Adrenal gland (tissue), 12 donors: Measurements from ENCODE around the gene C19orf53. TPM values are rescaled to one million over a fixed set of nuclear protein-coding genes. Genes with fewer than 3 reads are reported as not detected.

Experiments used
- DNase-seq, 7 donors: peaks; one replicate each; pipeline ENCODE4 v3.0.0-alpha.2; 2019 to 2020
- H3K27ac ChIP-seq, 5 donors: fragments of 200-600 bp; sonication (generic) in 4 of 5; 1 replicate in 3 of 5; 2 replicates in 2 of 5; pipeline versions ENCODE4 v1.5.1 to v1.8.0; 2016 to 2020; ENCODE audit warnings: mild to moderate bottlenecking in 1 of 5
- H3K27me3 ChIP-seq: fragments of 200-600 bp; 2 replicates; pipeline ENCODE4 v1.8.0; 2021
- H3K36me3 ChIP-seq, 2 donors: fragments of 200-600 bp; replicated peaks in 1 of 2; 1 replicate in 1 of 2; 2 replicates in 1 of 2; pipeline versions ENCODE4 v1.5.1 to v1.8.0; 2018 to 2022
- H3K4me1 ChIP-seq, 2 donors: fragments of 200-600 bp; replicated peaks in 1 of 2; 1 replicate in 1 of 2; 2 replicates in 1 of 2; pipeline versions ENCODE4 v1.5.1 to v1.8.0; 2018 to 2021
- H3K4me3 ChIP-seq, 4 donors: fragments of 200-600 bp; sonication (generic) in 3 of 4; one replicate each; pipeline ENCODE4 v1.5.1; 2016 to 2018
- H3K9me3 ChIP-seq, 3 donors: fragments of 200-600 bp; sonication (generic) in 1 of 3; replicated peaks in 1 of 3; 1 replicate in 2 of 3; 2 replicates in 1 of 3; pipeline versions ENCODE4 v1.5.1 to v1.8.0; 2016 to 2021
- POLR2A ChIP-seq, 2 donors: fragments of 450-650 bp; IDR thresholded peaks; one replicate each; pipeline ENCODE4 v1.6.1; 2017; ENCODE audit warnings: antibody characterized with exemption in 2 of 2, mild to moderate bottlenecking in 2 of 2, moderate library complexity in 1 of 2
- WGBS, 4 donors: extraction: QIAGEN DNeasy Blood & Tissue Kit in 2 of 4; methylation state at CpG; one replicate each; pipeline versions ENCODE4 v1.1.5 to v1.1.7; 2013 to 2017; 5-methylcytosine and 5-hydroxymethylcytosine counted together
- intact Hi-C, 2 donors: fragments of 100-400 bp; cut with DNase I; formaldehyde crosslinking; loops; one replicate each; pipeline versions ENCODE4 v1.14.1 to v1.15.0; 2022 to 2023
- polyA plus RNA-seq, 3 donors: library from polyadenylated mRNA; stranded (reverse); fragments of 200-250 nt in 2 of 3; fragments of 350-450 nt in 1 of 3; fragmentation: Illumina TruSeq in 1 of 3; extraction: RNeasy Lipid Tissue Mini Kit (QIAGEN cat#74804) in 1 of 3; gene quantifications; one replicate each; pipeline ENCODE4 v1.2.3, GENCODE V29; 2013 to 2014
- small RNA-seq, 2 donors: library from RNA; depleted of rRNA; stranded (forward); fragments of <200 nt; gene quantifications; one replicate each; pipeline ENCODE3, GENCODE V24; 2016
- total RNA-seq, 9 donors: library from RNA; depleted of rRNA in 4 of 9; stranded (reverse); fragments of >200 nt in 4 of 9; fragments of 120-200 nt in 1 of 9; fragmentation: NEBNext Ultra II Directional in 1 of 9; extraction: Animal tissue kit (Norgen Biotek cat#: 25700) in 1 of 9; gene quantifications; one replicate each; pipeline versions ENCODE4 v1.1.0 to v1.2.4, GENCODE V29; 2013 to 2023
- TF ChIP-seq, protein P1 (sequence below), 6 experiments: fragments of 450-650 bp in 4 of 6; fragments of 200-600 bp in 2 of 6; sonication (generic) in 1 of 6; IDR thresholded peaks; 1 replicate in 5 of 6; 2 replicates in 1 of 6; pipeline versions ENCODE4 v1.5.1 to v1.8.0; 2016 to 2021; ENCODE audit warnings: antibody characterized with exemption in 6 of 6, mild to moderate bottlenecking in 2 of 6, moderate library complexity in 1 of 6
- donor health status: healthy with polysubstance abuse.
- donor health status: Bipolar disorder and iron deficiency.
- donor health status: DM: yes; HTN: yes; CAD: no.
- donor health status: DM: no; HTN: no; CAD: no.
- donor health status: DM: no; HTN: no; CAD: no.
- donor health status: DM: yes; HTN: yes; CAD: no.

Gene C19orf53
- total and polyA plus RNA-seq, 12 donors: 95.8 to 459 (median 166) TPM

- 92 to 99% (median 93%) methylated on average over 9 of the region's 9 CpGs for WGBS, 4 donors
- Histone ChIP-seq H3K9me3 (no peaks in the 10 kb centered on the region), H3K4me3 (no peak overlapping the region), H3K27me3 (no peaks in the 10 kb centered on the region), H3K36me3 (peaks cover 0 to 9% of the 10 kb centered on the region in 2 donors), H3K4me1 (no peaks in the 10 kb centered on the region), H3K27ac (no peak overlapping the region)
- TF ChIP-seq, protein P1, sequence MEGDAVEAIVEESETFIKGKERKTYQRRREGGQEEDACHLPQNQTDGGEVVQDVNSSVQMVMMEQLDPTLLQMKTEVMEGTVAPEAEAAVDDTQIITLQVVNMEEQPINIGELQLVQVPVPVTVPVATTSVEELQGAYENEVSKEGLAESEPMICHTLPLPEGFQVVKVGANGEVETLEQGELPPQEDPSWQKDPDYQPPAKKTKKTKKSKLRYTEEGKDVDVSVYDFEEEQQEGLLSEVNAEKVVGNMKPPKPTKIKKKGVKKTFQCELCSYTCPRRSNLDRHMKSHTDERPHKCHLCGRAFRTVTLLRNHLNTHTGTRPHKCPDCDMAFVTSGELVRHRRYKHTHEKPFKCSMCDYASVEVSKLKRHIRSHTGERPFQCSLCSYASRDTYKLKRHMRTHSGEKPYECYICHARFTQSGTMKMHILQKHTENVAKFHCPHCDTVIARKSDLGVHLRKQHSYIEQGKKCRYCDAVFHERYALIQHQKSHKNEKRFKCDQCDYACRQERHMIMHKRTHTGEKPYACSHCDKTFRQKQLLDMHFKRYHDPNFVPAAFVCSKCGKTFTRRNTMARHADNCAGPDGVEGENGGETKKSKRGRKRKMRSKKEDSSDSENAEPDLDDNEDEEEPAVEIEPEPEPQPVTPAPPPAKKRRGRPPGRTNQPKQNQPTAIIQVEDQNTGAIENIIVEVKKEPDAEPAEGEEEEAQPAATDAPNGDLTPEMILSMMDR (IDR thresholded peaks at IDR 0.05): no peak
- TF ChIP-seq POLR2A (IDR thresholded peaks at IDR 0.05): no peak
- DNase-seq: no peak
- intact Hi-C loops: no loop called here
These were observed 52.5 kb downstream of the C19orf53 start for GRCh38 chr19:13826652-13827235.

DNA sequence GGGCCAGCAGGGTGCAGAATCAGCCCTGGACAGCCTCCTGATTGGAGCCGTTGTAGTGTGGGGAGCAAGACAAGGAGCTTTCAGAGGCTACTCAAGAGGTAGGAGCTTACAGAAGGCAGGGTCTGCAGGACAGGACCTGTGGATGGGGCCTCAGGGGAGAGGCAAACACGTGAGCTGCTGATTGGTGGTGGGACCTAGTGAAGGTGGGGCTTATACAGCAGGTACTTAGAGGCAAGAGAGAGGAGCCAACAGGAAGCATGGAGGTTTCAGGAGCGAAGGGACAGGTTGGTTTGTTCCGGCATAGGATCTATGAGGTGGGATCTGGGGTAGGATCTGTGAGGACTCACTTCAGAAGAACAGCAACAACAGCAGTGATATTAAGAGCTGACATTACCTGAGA lies 53.4 kb downstream of the C19orf53 start:
- Histone ChIP-seq H3K27ac (no peak overlapping the region), H3K9me3 (no peaks in the 10 kb centered on the region), H3K4me1 (no peaks in the 10 kb centered on the region), H3K36me3 (peaks cover 0 to 9% of the 10 kb centered on the region in 2 donors), H3K27me3 (no peaks in the 10 kb centered on the region), H3K4me3 (no peak overlapping the region)
- 85 to 93% (median 90%) methylated on average over 4 of the region's 4 CpGs for WGBS, 4 donors
- no peak for DNase-seq
- intact Hi-C loops: no loop called here
- TF ChIP-seq, protein P1 (IDR thresholded peaks at IDR 0.05): no peak
- no peak for TF ChIP-seq POLR2A (IDR thresholded peaks at IDR 0.05)

Small RNA genes within 50 kb of the gene (small RNA-seq; reads per million reads assigned to genes)
- gene RN7SL619P: 0 reads per million in 2 donors

Other genes with a start within 250 kb of the C19orf53 start
- gene MRI1, start 9.9 kb upstream of the C19orf53 start, total RNA-seq: 10 to 100 TPM; 16.8 to 69.6 (median 42.9) TPM
- gene MRI1, start 9.9 kb upstream of the C19orf53 start, polyA plus RNA-seq: 10 to 100 TPM; 11.9 to 34.6 (median 20.5) TPM
- gene ZSWIM4, start 21.0 kb downstream of the C19orf53 start, total RNA-seq: 10 to 100 TPM in 4 of 9 donors, 1 to 10 TPM in 5; 1.3 to 15.4 (median 9.5) TPM
- gene ZSWIM4, start 21.0 kb downstream of the C19orf53 start, polyA plus RNA-seq: 1 to 10 TPM; 1.7 to 6.4 (median 3.2) TPM
- 1 to 10 TPM in 1 of 9 donors, under 1 TPM in 1, not detected in 7; 0.28 to 1.9 TPM for gene NANOS3, start 102.7 kb downstream of the C19orf53 start, total RNA-seq
- gene NANOS3, start 102.7 kb downstream of the C19orf53 start, polyA plus RNA-seq: 1 to 10 TPM in 1 of 3 donors, under 1 TPM in 1, not detected in 1; 0.71 to 1.9 TPM
- gene BRME1, start 131.7 kb downstream of the C19orf53 start, total RNA-seq: 1 to 10 TPM in 4 of 9 donors, under 1 TPM in 4, not detected in 1; 0.21 to 1.8 (median 1.2) TPM
- 1 to 10 TPM in 2 of 3 donors, under 1 TPM in 1; 0.26 to 4.5 (median 4.1) TPM for gene BRME1, start 131.7 kb downstream of the C19orf53 start, polyA plus RNA-seq
- gene CC2D1A, start 131.7 kb downstream of the C19orf53 start, total RNA-seq: 10 to 100 TPM in 8 of 9 donors, 1 to 10 TPM in 1; 9.0 to 38.4 (median 28.8) TPM
- gene CC2D1A, start 131.7 kb downstream of the C19orf53 start, polyA plus RNA-seq: 100 to 1,000 TPM in 1 of 3 donors, 10 to 100 TPM in 2; 10.8 to 125 (median 68.1) TPM
- 1 to 10 TPM in 1 of 9 donors, under 1 TPM in 5, not detected in 3; 0.35 to 2.1 (median 0.52) TPM for gene PODNL1, start 164.0 kb downstream of the C19orf53 start, total RNA-seq
- gene PODNL1, start 164.0 kb downstream of the C19orf53 start, polyA plus RNA-seq: 1 to 10 TPM in 2 of 3 donors, under 1 TPM in 1; 0.15 to 1.7 (median 1.1) TPM
- gene DCAF15, start 178.1 kb downstream of the C19orf53 start, total RNA-seq: 10 to 100 TPM in 7 of 9 donors, 1 to 10 TPM in 2; 7.6 to 22.8 (median 12.8) TPM
- gene DCAF15, start 178.1 kb downstream of the C19orf53 start, polyA plus RNA-seq: 100 to 1,000 TPM in 1 of 3 donors, 10 to 100 TPM in 1, 1 to 10 TPM in 1; 6.7 to 147 (median 54.1) TPM
- gene RFX1, start 231.9 kb downstream of the C19orf53 start, total RNA-seq: 10 to 100 TPM in 3 of 9 donors, 1 to 10 TPM in 6; 1.5 to 21.4 (median 7.3) TPM
- 10 to 100 TPM in 1 of 3 donors, 1 to 10 TPM in 2; 1.4 to 15.4 (median 6.8) TPM for gene RFX1, start 231.9 kb downstream of the C19orf53 start, polyA plus RNA-seq